OCI-LY3 (cell line): Measurements from ENCODE around the gene ROPN1.

Experiments used
- H2AFZ ChIP-seq: fragments of 200-600, 300-600 bp; shearing (Covaris generic); 2 replicates; pipeline ENCODE4 v1.6.0; 2014; ENCODE audit warnings: antibody characterized with exemption, low read depth, low read length
- H3K27ac ChIP-seq: fragments of 200-600, 300-600 bp; sonication (generic); 2 replicates; pipeline ENCODE4 v1.5.1; 2014; ENCODE audit warnings: mild to moderate bottlenecking, low read length, moderate library complexity, mixed read lengths
- H3K27me3 ChIP-seq: fragments of 200-600, 300-600 bp; sonication (generic); 2 replicates; pipeline ENCODE4 v1.6.1; 2014; ENCODE audit warnings: low read depth, low read length, mixed read lengths
- H3K36me3 ChIP-seq: fragments of 200-600, 300-600 bp; sonication (generic); replicated peaks from 2 replicates; pipeline ENCODE3; 2014; ENCODE audit warnings: low read depth, low read length, mixed read lengths
- H3K4me1 ChIP-seq: fragments of 300-600, 200-600 bp; sonication (generic); 2 replicates; pipeline ENCODE4 v1.6.1; 2014; ENCODE audit warnings: low read length, mixed read lengths
- H3K4me2 ChIP-seq: fragments of 200-600, 300-600 bp; sonication (generic); 2 replicates; pipeline ENCODE4 v1.6.1; 2014; ENCODE audit warnings: low read length, mixed read lengths
- H3K4me3 ChIP-seq: fragments of 300-600, 200-600 bp; sonication (generic); 2 replicates; pipeline ENCODE4 v1.5.1; 2014; ENCODE audit warnings: antibody characterized with exemption, mild to moderate bottlenecking, low read length, moderate library complexity
- H3K79me2 ChIP-seq: fragments of 300-600, 200-600 bp; shearing (Covaris generic); 2 replicates; pipeline ENCODE4 v1.6.1; 2014; ENCODE audit warnings: mild to moderate bottlenecking, low read length, mixed read lengths
- H3K9ac ChIP-seq: fragments of 300-600, 200-600 bp; shearing (Covaris generic); 2 replicates; pipeline ENCODE4 v1.6.0; 2014; ENCODE audit warnings: mild to moderate bottlenecking, low read length, moderate library complexity
- H3K9me3 ChIP-seq: fragments of 200-600, 300-600 bp; shearing (Covaris generic); 2 replicates; pipeline ENCODE4 v1.6.1; 2014; ENCODE audit warnings: low read length, mixed read lengths; ENCODE audit not compliant: insufficient read depth
- H4K20me1 ChIP-seq: fragments of 200-600, 300-600 bp; sonication (generic); 2 replicates; pipeline ENCODE4 v1.6.1; 2016; ENCODE audit warnings: low read length, mixed read lengths; ENCODE audit not compliant: insufficient read depth
- EZH2phosphoT487 ChIP-seq: fragments of 200-600 bp; shearing (Covaris generic); IDR thresholded peaks from 2 replicates; pipeline ENCODE4 v1.6.1; 2018; ENCODE audit warnings: antibody characterized with exemption, mixed run types, low read depth
- TF ChIP-seq, protein P1 (sequence below): fragments of 200-600, 300-600 bp; sonication (generic); IDR thresholded peaks from 2 replicates; pipeline ENCODE4 v1.5.1; 2014; ENCODE audit warnings: antibody characterized with exemption, low read length, low read depth

The ROPN1 gene

GRCh38 chr3:123926396-123926795 lies 65.5 kb downstream of the ROPN1 start:
- Histone ChIP-seq H3K9ac (no peak overlapping the region), H3K9me3 (no peaks in the 10 kb centered on the region), H3K4me3 (no peak overlapping the region), H3K79me2 (no peaks in the 10 kb centered on the region), H3K36me3 (peaks cover 25% of the 10 kb centered on the region), H4K20me1 (no peaks in the 10 kb centered on the region), H3K27me3 (no peaks in the 10 kb centered on the region), H3K27ac (no peak overlapping the region), H3K4me1 (no peaks in the 10 kb centered on the region), H3K4me2 (no peak overlapping the region), H2AFZ (no peak overlapping the region)
- no peak for TF ChIP-seq EZH2phosphoT487
- TF ChIP-seq, protein P1, sequence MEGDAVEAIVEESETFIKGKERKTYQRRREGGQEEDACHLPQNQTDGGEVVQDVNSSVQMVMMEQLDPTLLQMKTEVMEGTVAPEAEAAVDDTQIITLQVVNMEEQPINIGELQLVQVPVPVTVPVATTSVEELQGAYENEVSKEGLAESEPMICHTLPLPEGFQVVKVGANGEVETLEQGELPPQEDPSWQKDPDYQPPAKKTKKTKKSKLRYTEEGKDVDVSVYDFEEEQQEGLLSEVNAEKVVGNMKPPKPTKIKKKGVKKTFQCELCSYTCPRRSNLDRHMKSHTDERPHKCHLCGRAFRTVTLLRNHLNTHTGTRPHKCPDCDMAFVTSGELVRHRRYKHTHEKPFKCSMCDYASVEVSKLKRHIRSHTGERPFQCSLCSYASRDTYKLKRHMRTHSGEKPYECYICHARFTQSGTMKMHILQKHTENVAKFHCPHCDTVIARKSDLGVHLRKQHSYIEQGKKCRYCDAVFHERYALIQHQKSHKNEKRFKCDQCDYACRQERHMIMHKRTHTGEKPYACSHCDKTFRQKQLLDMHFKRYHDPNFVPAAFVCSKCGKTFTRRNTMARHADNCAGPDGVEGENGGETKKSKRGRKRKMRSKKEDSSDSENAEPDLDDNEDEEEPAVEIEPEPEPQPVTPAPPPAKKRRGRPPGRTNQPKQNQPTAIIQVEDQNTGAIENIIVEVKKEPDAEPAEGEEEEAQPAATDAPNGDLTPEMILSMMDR = no peak

GRCh38 chr3:123920868-123921267 lies 71.1 kb downstream of the ROPN1 start:
- H3K4me2 ChIP-seq = no peak overlapping the region
- no peaks in the 10 kb centered on the region for H3K4me1 ChIP-seq
- no peak overlapping the region for H3K27ac ChIP-seq
- H3K9ac ChIP-seq = no peak overlapping the region
- H3K27me3 ChIP-seq = no peaks in the 10 kb centered on the region
- H3K4me3 ChIP-seq = no peak overlapping the region
- no peak overlapping the region for H2AFZ ChIP-seq
- peaks cover 53% of the 10 kb centered on the region for H3K36me3 ChIP-seq
- peaks cover 6% of the 10 kb centered on the region; the same call in 1 of the 2 replicates for H3K9me3 ChIP-seq
- TF ChIP-seq, protein P1 = no peak
- TF ChIP-seq EZH2phosphoT487 = no peak
- H3K79me2 ChIP-seq = no peaks in the 10 kb centered on the region
- no peaks in the 10 kb centered on the region for H4K20me1 ChIP-seq

DNA sequence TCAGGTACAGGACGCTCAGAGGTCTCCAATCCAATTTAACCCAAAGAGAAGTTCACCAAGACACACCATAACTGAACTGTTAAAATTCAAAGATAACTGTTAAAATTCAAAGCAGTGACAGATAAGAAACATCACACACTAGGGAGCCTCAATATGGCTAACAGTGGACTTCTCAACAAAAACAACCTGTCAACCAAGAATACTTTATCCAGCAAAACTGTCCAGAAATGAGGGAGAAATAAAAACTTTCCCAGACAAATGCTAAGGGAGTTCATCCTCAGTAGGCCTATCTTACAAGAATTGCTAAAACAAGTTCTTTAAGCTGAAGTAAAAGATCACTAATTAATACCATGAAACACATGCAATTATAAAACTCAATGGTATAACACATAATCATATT lies 71.5 kb downstream of the ROPN1 start:
- TF ChIP-seq EZH2phosphoT487 = no peak
- TF ChIP-seq, protein P1 = no peak
- Histone ChIP-seq H3K4me2 (no peak overlapping the region), H3K9ac (no peak overlapping the region), H3K79me2 (no peaks in the 10 kb centered on the region), H3K4me3 (no peak overlapping the region), H3K27ac (no peak overlapping the region), H3K36me3 (peaks cover 55% of the 10 kb centered on the region), H3K4me1 (no peaks in the 10 kb centered on the region), H4K20me1 (no peaks in the 10 kb centered on the region), H3K27me3 (no peaks in the 10 kb centered on the region), H3K9me3 (peaks cover 6% of the 10 kb centered on the region; the same call in 1 of the 2 replicates), H2AFZ (no peak overlapping the region)

DNA sequence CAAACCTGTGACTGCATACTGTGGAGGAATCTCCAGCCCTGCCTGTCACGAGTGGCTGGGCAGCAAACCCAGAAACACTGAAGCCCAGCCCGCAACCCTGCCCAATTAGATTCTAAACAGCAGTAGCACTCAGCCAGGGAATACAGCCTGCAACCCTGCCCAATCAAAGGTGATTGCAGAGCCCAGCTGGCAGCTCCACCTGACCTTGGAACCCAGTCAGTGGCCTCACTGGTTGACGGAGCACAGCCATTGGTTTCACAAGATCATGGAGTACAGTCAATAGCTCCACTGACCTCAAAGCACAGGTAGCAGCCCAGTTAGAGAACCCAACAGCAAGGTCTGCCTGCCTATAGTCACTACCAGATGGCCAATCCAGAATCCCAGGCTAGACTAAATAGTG lies 72.6 kb downstream of the ROPN1 start:
- peaks cover 57% of the 10 kb centered on the region for H3K36me3 ChIP-seq
- no peak overlapping the region for H3K4me3 ChIP-seq
- peaks cover 6% of the 10 kb centered on the region; the same call in 1 of the 2 replicates for H3K9me3 ChIP-seq
- H3K27me3 ChIP-seq = no peaks in the 10 kb centered on the region
- TF ChIP-seq EZH2phosphoT487 = no peak
- TF ChIP-seq, protein P1 = no peak
- no peak overlapping the region for H3K4me2 ChIP-seq
- no peaks in the 10 kb centered on the region for H4K20me1 ChIP-seq
- H3K4me1 ChIP-seq = no peaks in the 10 kb centered on the region
- H3K79me2 ChIP-seq = no peaks in the 10 kb centered on the region
- H2AFZ ChIP-seq = no peak overlapping the region
- no peak overlapping the region for H3K27ac ChIP-seq
- H3K9ac ChIP-seq = no peak overlapping the region
